ENCODE data around the gene CAMK1D. TPM values are rescaled to one million over a fixed set of nuclear protein-coding genes. Genes with fewer than 3 reads are reported as not detected.

Gene CAMK1D
- total and polyA plus RNA-seq, 2 donors (not counting 3 experiments of a cell fraction or from before 2014, with no cell fraction given): 0.37 to 4.2 TPM

DNA sequence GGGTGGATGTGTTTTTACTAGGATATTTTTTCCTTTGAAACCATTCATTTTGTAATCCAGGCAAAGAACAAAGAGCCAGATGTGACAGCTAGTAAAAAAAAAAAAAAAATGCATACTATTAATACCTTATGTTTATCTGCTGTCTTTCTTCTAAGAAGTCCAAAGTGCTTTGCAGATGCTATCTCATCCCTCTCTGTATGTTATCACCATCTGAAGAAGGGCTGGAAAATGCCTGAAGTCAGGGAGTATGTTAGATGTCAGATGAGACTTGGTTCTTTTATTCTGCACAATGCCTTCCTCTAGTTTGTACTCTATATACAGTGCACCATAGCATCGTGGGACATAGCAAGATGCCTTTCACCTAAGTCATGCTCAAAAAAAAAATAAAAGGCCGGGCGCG lies 10.4 kb upstream of the CAMK1D start:
- H3K27ac ChIP-seq (ENCODE audit: insufficient read depth, low read depth, low read length): no peak overlapping the region
- no peaks in the 10 kb centered on the region for H3K79me2 ChIP-seq (ENCODE audit: control insufficient read depth, insufficient read depth, low read length)
- H3K9me3 ChIP-seq (replicated peaks; ENCODE audit: control insufficient read depth, insufficient read depth, low read length): no peaks in the 10 kb centered on the region
- no TSS peak for BruUV-seq (replicated peaks)
- H3K4me3 ChIP-seq (replicated peaks in 1 of 3; ENCODE audit: insufficient read depth in 1 of 3, low read depth in 1 of 3, low read length in 3 of 3): no peak overlapping the region
- no peaks in the 10 kb centered on the region for H3K9me1 ChIP-seq (replicated peaks; ENCODE audit: control insufficient read depth, extremely low read depth, insufficient read depth, low read length)
- ChIA-PET CTCF (no interaction called here), POLR2A (no interaction called here)
- H3K27me3 ChIP-seq (ENCODE audit: control insufficient read depth in 2 of 2, insufficient read depth in 2 of 2, low read length in 2 of 2): no peaks in the 10 kb centered on the region
- H2AFZ ChIP-seq (ENCODE audit: low read depth, low read length): no peak overlapping the region
- no peak for DNase-seq (ENCODE audit: low read depth, low spot score)
- H3K4me1 ChIP-seq (ENCODE audit: control insufficient read depth, extremely low read depth, insufficient read depth, low read length): no peaks in the 10 kb centered on the region
- no peaks in the 10 kb centered on the region for H3K36me3 ChIP-seq (ENCODE audit: control insufficient read depth in 2 of 2, extremely low read depth in 1 of 2, insufficient read depth in 2 of 2, low read length in 2 of 2)
- FAIRE-seq: no peak
- no peaks in the 10 kb centered on the region for H4K20me1 ChIP-seq (replicated peaks; ENCODE audit: control insufficient read depth, extremely low read depth, insufficient read depth, low read length)
- no peak overlapping the region for H3K4me2 ChIP-seq (ENCODE audit: insufficient read depth, low read length)
- intact Hi-C loops (cut with micrococcal nuclease) (no loop called here), dilution Hi-C loops (cut with MboI; ENCODE audit: extremely low pct_ligation_motif_present, low sequenced_read_pairs) (no loop called here)
- no peak overlapping the region for H3K9ac ChIP-seq (replicated peaks; ENCODE audit: extremely low read depth, insufficient read depth, low read length)
- TF ChIP-seq EZH2 (IDR thresholded peaks at IDR 0.05; ENCODE audit: borderline replicate concordance, low read depth, low read length, severe bottlenecking) (no peak), JUN (IDR thresholded peaks at IDR 0.05; ENCODE audit: borderline replicate concordance, insufficient read depth, insufficient read length, low read depth) (no peak), POLR2A (IDR thresholded peaks at IDR 0.05; ENCODE audit: low read depth, low read length) (no peak), FOS (IDR thresholded peaks at IDR 0.05; ENCODE audit: borderline replicate concordance, insufficient read depth, low read length) (no peak), GATA2 (IDR thresholded peaks at IDR 0.05; ENCODE audit: insufficient read depth, insufficient read length, low read depth, low read length) (no peak), MYC (IDR thresholded peaks at IDR 0.05; ENCODE audit: low read depth, low read length) (no peak)
- TF ChIP-seq, protein P1, sequence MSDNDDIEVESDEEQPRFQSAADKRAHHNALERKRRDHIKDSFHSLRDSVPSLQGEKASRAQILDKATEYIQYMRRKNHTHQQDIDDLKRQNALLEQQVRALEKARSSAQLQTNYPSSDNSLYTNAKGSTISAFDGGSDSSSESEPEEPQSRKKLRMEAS (IDR thresholded peaks at IDR 0.05; ENCODE audit: insufficient read depth, insufficient read length): no peak
- TF ChIP-seq, protein P2, sequence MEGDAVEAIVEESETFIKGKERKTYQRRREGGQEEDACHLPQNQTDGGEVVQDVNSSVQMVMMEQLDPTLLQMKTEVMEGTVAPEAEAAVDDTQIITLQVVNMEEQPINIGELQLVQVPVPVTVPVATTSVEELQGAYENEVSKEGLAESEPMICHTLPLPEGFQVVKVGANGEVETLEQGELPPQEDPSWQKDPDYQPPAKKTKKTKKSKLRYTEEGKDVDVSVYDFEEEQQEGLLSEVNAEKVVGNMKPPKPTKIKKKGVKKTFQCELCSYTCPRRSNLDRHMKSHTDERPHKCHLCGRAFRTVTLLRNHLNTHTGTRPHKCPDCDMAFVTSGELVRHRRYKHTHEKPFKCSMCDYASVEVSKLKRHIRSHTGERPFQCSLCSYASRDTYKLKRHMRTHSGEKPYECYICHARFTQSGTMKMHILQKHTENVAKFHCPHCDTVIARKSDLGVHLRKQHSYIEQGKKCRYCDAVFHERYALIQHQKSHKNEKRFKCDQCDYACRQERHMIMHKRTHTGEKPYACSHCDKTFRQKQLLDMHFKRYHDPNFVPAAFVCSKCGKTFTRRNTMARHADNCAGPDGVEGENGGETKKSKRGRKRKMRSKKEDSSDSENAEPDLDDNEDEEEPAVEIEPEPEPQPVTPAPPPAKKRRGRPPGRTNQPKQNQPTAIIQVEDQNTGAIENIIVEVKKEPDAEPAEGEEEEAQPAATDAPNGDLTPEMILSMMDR (IDR thresholded peaks at IDR 0.05; ENCODE audit: extremely low read depth in 1 of 2, insufficient read depth in 1 of 2, low read depth in 1 of 2, low read length in 2 of 2): no peak

All from endothelial cell of umbilical vein (primary cell).